ENCODE measurements around the gene TEX11.

DNA sequence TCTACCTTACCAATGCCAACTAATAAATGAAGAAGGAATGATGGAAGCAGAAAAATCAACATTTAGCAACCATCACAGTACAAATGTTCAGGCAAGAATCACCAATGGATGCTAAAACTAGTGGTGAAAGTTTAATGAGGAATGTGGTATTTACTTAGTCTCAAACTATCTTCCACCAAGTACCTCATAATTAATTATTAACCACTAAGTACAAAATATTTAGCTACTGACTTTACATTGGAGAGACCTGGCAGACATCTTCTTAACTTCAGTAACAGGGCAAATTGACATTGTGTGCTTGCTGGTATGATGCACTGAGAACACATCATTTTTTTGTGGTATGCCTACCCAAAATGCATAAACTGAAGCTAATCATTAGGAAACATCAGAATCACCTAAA lies 381.5 kb downstream of the TEX11 start:
- TF ChIP-seq, protein P1, sequence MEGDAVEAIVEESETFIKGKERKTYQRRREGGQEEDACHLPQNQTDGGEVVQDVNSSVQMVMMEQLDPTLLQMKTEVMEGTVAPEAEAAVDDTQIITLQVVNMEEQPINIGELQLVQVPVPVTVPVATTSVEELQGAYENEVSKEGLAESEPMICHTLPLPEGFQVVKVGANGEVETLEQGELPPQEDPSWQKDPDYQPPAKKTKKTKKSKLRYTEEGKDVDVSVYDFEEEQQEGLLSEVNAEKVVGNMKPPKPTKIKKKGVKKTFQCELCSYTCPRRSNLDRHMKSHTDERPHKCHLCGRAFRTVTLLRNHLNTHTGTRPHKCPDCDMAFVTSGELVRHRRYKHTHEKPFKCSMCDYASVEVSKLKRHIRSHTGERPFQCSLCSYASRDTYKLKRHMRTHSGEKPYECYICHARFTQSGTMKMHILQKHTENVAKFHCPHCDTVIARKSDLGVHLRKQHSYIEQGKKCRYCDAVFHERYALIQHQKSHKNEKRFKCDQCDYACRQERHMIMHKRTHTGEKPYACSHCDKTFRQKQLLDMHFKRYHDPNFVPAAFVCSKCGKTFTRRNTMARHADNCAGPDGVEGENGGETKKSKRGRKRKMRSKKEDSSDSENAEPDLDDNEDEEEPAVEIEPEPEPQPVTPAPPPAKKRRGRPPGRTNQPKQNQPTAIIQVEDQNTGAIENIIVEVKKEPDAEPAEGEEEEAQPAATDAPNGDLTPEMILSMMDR (IDR thresholded peaks at IDR 0.05): no peak
- TF ChIP-seq POLR2A (IDR thresholded peaks at IDR 0.05): no peak

Data from heart left ventricle (tissue), 13 donors.